WTC11 (cell line): ENCODE data around the gene IRX1.

ENCODE experiments used
- ATF3 ChIP-seq: sonication (generic); formaldehyde crosslinking; conservative IDR thresholded peaks from 2 replicates; pipeline ENCODE4 v1.8.1; 2022; ENCODE audit warnings: mild to moderate bottlenecking, missing genetic modification reagents
- CREM ChIP-seq: sonication (generic); formaldehyde crosslinking; IDR thresholded peaks from 2 replicates; pipeline ENCODE4 v1.8.1; 2022; ENCODE audit warnings: mild to moderate bottlenecking, missing genetic modification reagents, moderate library complexity
- CTCF ChIP-seq: fragments of 200-600 bp; IDR thresholded peaks from 2 replicates; pipeline ENCODE4 v1.8.0; 2022; ENCODE audit warnings: antibody characterized with exemption
- E2F1 ChIP-seq: sonication (generic); formaldehyde crosslinking; IDR thresholded peaks from 2 replicates; pipeline ENCODE4 v1.8.0; 2022; ENCODE audit warnings: mild to moderate bottlenecking, missing genetic modification reagents
- MAX ChIP-seq: sonication (generic); formaldehyde crosslinking; IDR thresholded peaks from 2 replicates; pipeline ENCODE4 v1.8.0; 2022; ENCODE audit warnings: mild to moderate bottlenecking, missing genetic modification reagents
- NFATC4 ChIP-seq: fragments of 250-450 bp; sonication (Bioruptor Pico); IDR thresholded peaks from 2 replicates; pipeline ENCODE4 v1.9.0; 2021; ENCODE audit warnings: mild to moderate bottlenecking
- ZNF138 ChIP-seq: sonication (generic); formaldehyde crosslinking; conservative IDR thresholded peaks from 2 replicates; pipeline ENCODE4 v1.8.1; 2022; ENCODE audit warnings: mild to moderate bottlenecking, moderate library complexity, missing genetic modification reagents
- ZNF416 ChIP-seq: fragments of 250-450 bp; sonication (Bioruptor Pico); IDR thresholded peaks from 2 replicates; pipeline ENCODE4 v1.9.0; 2021; ENCODE audit warnings: mild to moderate bottlenecking, inconsistent platforms
- ZSCAN18 ChIP-seq: fragments of 250-450 bp; sonication (Bioruptor Pico); IDR thresholded peaks from 2 replicates; pipeline ENCODE4 v2.1.2; 2022; ENCODE audit warnings: mild to moderate bottlenecking, moderate library complexity

GRCh38 chr5:3599226-3600105, 3.8 kb downstream of the IRX1 start:
- TF ChIP-seq CTCF (no peak), ZNF138 (CRISPR knock-in tag) (no peak; the same call in 1 of the 2 replicates), CREM (CRISPR knock-in tag) (no peak), E2F1 (CRISPR knock-in tag) (no peak), MAX (CRISPR knock-in tag) (peak; percentile 77), ATF3 (CRISPR knock-in tag) (no peak), ZSCAN18 (no peak), NFATC4 (CRISPR knock-in tag) (no peak), ZNF416 (no peak)
